Stomach (tissue), 19 donors: Measurements from ENCODE around the gene GNGT2. TPM values are rescaled to one million over a fixed set of nuclear protein-coding genes. Genes with fewer than 3 reads are reported as not detected.

ENCODE experiments used
- DNase-seq, 2 donors: peaks; one replicate each; pipeline versions ENCODE4 v3.0.0 to v3.0.0-alpha.2; 2013 to 2019
- H3K27ac ChIP-seq, 5 donors: fragments of 200-600 bp in 4 of 5; sonication (generic) in 4 of 5; one replicate each; pipeline ENCODE4 v1.5.1; 2013 to 2019; ENCODE audit warnings: mild to moderate bottlenecking in 1 of 5, moderate library complexity in 1 of 5
- H3K27me3 ChIP-seq, 3 donors: fragments of 200-600 bp; sonication (generic); one replicate each; pipeline ENCODE4 v1.5.1; 2017 to 2019; ENCODE audit warnings: mixed run types in 1 of 3
- H3K36me3 ChIP-seq, 4 donors: fragments of 200-600 bp; sonication (generic); 1 replicate in 3 of 4; 2 replicates in 1 of 4; pipeline ENCODE4 v1.5.1; 2016 to 2019
- H3K4me1 ChIP-seq, 4 donors: fragments of 200-600 bp; sonication (generic); one replicate each; pipeline ENCODE4 v1.5.1; 2016 to 2019
- H3K4me3 ChIP-seq, 4 donors: fragments of 200-600 bp; sonication (generic) in 3 of 4; one replicate each; pipeline ENCODE4 v1.5.1; 2016 to 2019; ENCODE audit warnings: mild to moderate bottlenecking in 1 of 4
- H3K9me3 ChIP-seq, 4 donors: fragments of 200-600 bp; sonication (generic); one replicate each; pipeline ENCODE4 v1.5.1; 2016 to 2019
- CTCF ChIP-seq, 7 experiments: fragments of 450-650 bp in 4 of 7; fragments of 200-600 bp in 3 of 7; sonication (generic) in 3 of 7; IDR thresholded peaks; one replicate each; pipeline ENCODE4 v1.5.1; 2016 to 2019; ENCODE audit warnings: antibody characterized with exemption in 7 of 7, control low read depth in 2 of 7, mild to moderate bottlenecking in 1 of 7
- EP300 ChIP-seq: sonication (generic); formaldehyde crosslinking; IDR thresholded peaks from one replicate; pipeline ENCODE4 v1.6.1; 2017; ENCODE audit warnings: antibody characterized with exemption
- POLR2A ChIP-seq, 4 donors: fragments of 450-650 bp; IDR thresholded peaks; one replicate each; pipeline ENCODE4 v1.6.1; 2016; ENCODE audit warnings: antibody characterized with exemption in 4 of 4, control low read depth in 2 of 4, mild to moderate bottlenecking in 1 of 4, moderate library complexity in 1 of 4
- POLR2AphosphoS5 ChIP-seq, 3 donors: sonication (generic); formaldehyde crosslinking; IDR thresholded peaks; one replicate each; pipeline ENCODE4 v1.6.1; 2016; ENCODE audit warnings: antibody characterized with exemption in 3 of 3
- WGBS, 5 donors: extraction: QIAGEN DNeasy Blood & Tissue Kit in 3 of 5; methylation state at CpG; one replicate each; pipeline versions ENCODE4 v1.1.5 to v1.1.7; 2013 to 2018; 5-methylcytosine and 5-hydroxymethylcytosine counted together
- intact Hi-C: fragments of 100-400 bp; cut with DNase I; formaldehyde crosslinking; loops from one replicate; pipeline ENCODE4 v1.15.1; 2023; ENCODE audit warnings: low total_unique reads
- long read RNA-seq, 10 donors: transcript quantifications; one replicate each; lab custom pipeline, GENCODE V29; 2026
- polyA plus RNA-seq, 3 donors: library from polyadenylated mRNA; stranded (reverse); fragments of 200-250 nt; gene quantifications; one replicate each; pipeline ENCODE4 v1.2.3, GENCODE V29; 2013
- total RNA-seq, 5 donors: library from RNA; depleted of rRNA; stranded (reverse); fragments of >200 nt; gene quantifications; one replicate each; pipeline versions ENCODE4 v1.1.0 to v1.2.3, GENCODE V29; 2014 to 2016
- donor health status: healthy with polysubstance abuse.
- donor health status: Bipolar disorder and iron deficiency.
- donor health status: healthy.

The GNGT2 gene
- 100 to 1,000 TPM in 1 of 5 donors, 1 to 10 TPM in 2, not detected in 2; 1.6 to 134 (median 1.7) TPM for total RNA-seq
- 1 to 10 TPM; 2.7 to 2.9 (median 2.9) TPM for polyA plus RNA-seq
- long read RNA-seq, donor 1 = 0 reads
- long read RNA-seq, donor 2 = 0 reads
- long read RNA-seq, donor 3 = 0 reads
- long read RNA-seq, donor 4 = 0 reads
- long read RNA-seq, donor 5 = 0 reads
- long read RNA-seq, donor 6, partial matches to known transcripts = 0 of 8 reads
- long read RNA-seq, donor 6, other reads (novel, unspliced or antisense) = 8 of 8 reads
- long read RNA-seq, donor 7, partial matches to known transcripts = 0 of 1 reads
- long read RNA-seq, donor 7, other reads (novel, unspliced or antisense) = 0 of 1 reads
- long read RNA-seq, donor 8 = 0 reads
- long read RNA-seq, donor 9 = 0 reads
- long read RNA-seq, donor 10 = 0 reads

- no peaks in the 10 kb centered on the region for H3K36me3 ChIP-seq
- peaks cover 0 to 30% (median 13%) of the 10 kb centered on the region in 3 donors for H3K27me3 ChIP-seq
- H3K9me3 ChIP-seq = no peaks in the 10 kb centered on the region
- intact Hi-C loops = no loop called here
- H3K27ac ChIP-seq = peak within 1 kb of the TSS; percentile 31 to 86 (median 70)
- peak; percentile 37 to 72 for DNase-seq
- H3K4me3 ChIP-seq = peak within 1 kb of the TSS; percentile 34 to 45 (median 43)
- WGBS, 5 donors = 33 to 43% (median 35%) methylated on average over 21 to 22 of the region's 22 CpGs
- H3K4me1 ChIP-seq = peaks cover 10 to 32% (median 21%) of the 10 kb centered on the region in 4 donors
- TF ChIP-seq POLR2A (IDR thresholded peaks at IDR 0.05) (peak in 1 of 4 donors; percentile 33), POLR2AphosphoS5 (IDR thresholded peaks at IDR 0.05) (peak in 2 of 3 donors; percentile 70 to 73), CTCF (IDR thresholded peaks at IDR 0.05) (no peak), EP300 (no peak)
Measured at GRCh38 chr17:49210158-49211029, at the start of gene GNGT2, which contains the start of gene ABI3. TSS of gene GNGT2 (minus strand) at chr17:49210574. CDS start at chr17:49207422, 3,152 bp downstream. TSS of gene ABI3 (plus strand) at chr17:49210707. CDS start at chr17:49210725, 18 bp downstream.

DNA sequence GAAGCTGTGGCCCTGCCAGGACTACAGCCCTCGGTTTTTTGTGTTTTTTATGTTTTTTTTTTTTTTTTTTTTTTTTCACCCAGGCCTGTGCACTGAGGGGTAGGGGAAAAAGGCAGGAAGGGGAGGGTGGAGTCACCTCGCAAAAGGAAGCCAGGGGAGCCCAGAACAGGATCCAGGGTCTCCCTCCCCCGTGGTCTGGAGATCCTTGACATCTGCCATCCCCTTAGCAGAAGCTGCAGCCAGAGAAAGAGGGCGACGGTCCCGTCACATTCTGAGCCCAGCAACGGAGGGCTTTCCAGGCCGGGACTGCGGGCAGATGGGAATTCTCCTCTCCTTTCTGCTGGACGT, 49.3 kb upstream of the GNGT2 start:
- intact Hi-C loops = no loop called here
- H3K4me1 ChIP-seq = peaks cover 0 to 14% (median 14%) of the 10 kb centered on the region in 4 donors
- 12 to 27% (median 18%) methylated on average over 10 of the region's 10 CpGs for WGBS, 5 donors
- no peaks in the 10 kb centered on the region for H3K36me3 ChIP-seq
- H3K27ac ChIP-seq = peak overlapping the region in 4 of 5 donors; percentile 77 to 83 (median 80)
- no peak for DNase-seq
- H3K9me3 ChIP-seq = no peaks in the 10 kb centered on the region
- TF ChIP-seq EP300 (no peak), POLR2A (IDR thresholded peaks at IDR 0.05) (no peak), POLR2AphosphoS5 (IDR thresholded peaks at IDR 0.05) (no peak), CTCF (IDR thresholded peaks at IDR 0.05) (no peak)
- H3K4me3 ChIP-seq = peak overlapping the region; percentile 51 to 66 (median 64)
- H3K27me3 ChIP-seq = peaks cover 0 to 3% (median 0%) of the 10 kb centered on the region in 3 donors

DNA sequence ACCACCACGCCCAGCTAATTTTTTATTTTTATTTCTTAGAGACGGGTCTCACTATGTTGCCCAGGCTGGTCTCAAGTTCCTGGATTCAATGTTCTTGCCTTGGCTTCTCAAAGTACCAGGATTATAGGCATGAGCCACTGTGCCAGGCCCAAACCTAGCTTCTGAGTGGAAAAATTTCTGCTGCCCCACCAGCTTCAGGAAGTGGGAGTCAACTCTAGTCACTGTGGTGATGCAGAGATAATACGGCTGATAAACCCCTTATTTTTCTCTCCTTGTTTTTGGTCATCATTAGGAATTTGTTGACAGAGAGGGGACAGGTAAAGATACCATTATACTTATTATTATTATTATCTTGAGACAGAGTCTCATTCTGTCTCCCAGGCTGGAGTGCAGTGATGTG, 48.0 kb upstream of the GNGT2 start:
- Histone ChIP-seq H3K27ac (no peak overlapping the region), H3K4me3 (no peak overlapping the region), H3K4me1 (peaks cover 0 to 14% (median 14%) of the 10 kb centered on the region in 4 donors), H3K27me3 (no peaks in the 10 kb centered on the region), H3K9me3 (no peaks in the 10 kb centered on the region), H3K36me3 (no peaks in the 10 kb centered on the region)
- no peak for DNase-seq
- WGBS, 5 donors = 83 to 92% (median 87%) methylated on average over 3 of the region's 3 CpGs
- TF ChIP-seq POLR2A (IDR thresholded peaks at IDR 0.05) = no peak
- intact Hi-C loops = no loop called here

DNA sequence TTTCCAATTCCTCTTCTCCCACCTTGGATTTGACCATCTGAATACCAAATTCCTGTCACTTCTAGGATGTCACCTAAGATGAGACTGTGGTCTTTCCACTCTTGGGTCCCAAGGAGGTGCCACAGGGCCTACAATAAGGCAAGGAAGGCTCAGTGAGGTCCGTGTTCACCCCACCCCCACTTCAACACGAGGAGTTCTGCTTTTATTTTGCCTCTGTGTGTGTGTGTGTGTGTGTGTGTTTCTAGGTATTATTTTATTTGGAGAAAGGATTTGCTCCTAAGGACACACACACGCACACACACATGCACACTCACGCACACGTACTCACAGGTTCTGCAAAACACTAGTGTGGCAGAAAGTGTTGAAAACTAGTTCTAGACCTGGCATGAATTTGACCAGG, 44.8 kb upstream of the GNGT2 start:
- 59 to 76% (median 71%) methylated on average over 5 of the region's 5 CpGs for WGBS, 5 donors
- H3K9me3 ChIP-seq = no peaks in the 10 kb centered on the region
- H3K36me3 ChIP-seq = no peaks in the 10 kb centered on the region
- intact Hi-C loops = no loop called here
- no peaks in the 10 kb centered on the region for H3K27me3 ChIP-seq
- TF ChIP-seq CTCF (IDR thresholded peaks at IDR 0.05) (no peak), EP300 (no peak), POLR2AphosphoS5 (IDR thresholded peaks at IDR 0.05) (no peak), POLR2A (IDR thresholded peaks at IDR 0.05) (no peak)
- no peak overlapping the region for H3K4me3 ChIP-seq
- H3K27ac ChIP-seq = no peak overlapping the region
- DNase-seq = no peak
- H3K4me1 ChIP-seq = peaks cover 0 to 5% (median 4%) of the 10 kb centered on the region in 4 donors
